Mucosa of descending colon (tissue), 3 donors: Measurements from ENCODE around the gene CBLC. TPM values are rescaled to one million over a fixed set of nuclear protein-coding genes. Genes with fewer than 3 reads are reported as not detected.
A peak's percentile ranks its signal among the peaks of the same experiment; 100 is the strongest.

Source experiments
- ATAC-seq: fragments of 200-7000 bp; cut with Tn5 transposase; one replicate; pipeline ENCODE4 v1.9.1; 2020; ENCODE audit warnings: mild to moderate bottlenecking, moderate library complexity
- DNase-seq, 3 donors: peaks; one replicate each; pipeline ENCODE4 v3.0.0-alpha.2; 2020
- H3K36me3 ChIP-seq: fragments of 200-600 bp; one replicate; pipeline ENCODE4 v1.8.0; 2021; ENCODE audit warnings: low read depth, mild to moderate bottlenecking
- H3K4me1 ChIP-seq: fragments of 200-600 bp; one replicate; pipeline ENCODE4 v1.8.0; 2021; ENCODE audit warnings: low read depth, mild to moderate bottlenecking
- H3K4me3 ChIP-seq: fragments of 200-600 bp; one replicate; pipeline ENCODE4 v1.8.0; 2021; ENCODE audit warnings: mild to moderate bottlenecking
- H3K9me3 ChIP-seq: fragments of 200-600 bp; one replicate; pipeline ENCODE4 v1.8.0; 2021; ENCODE audit warnings: mild to moderate bottlenecking
- intact Hi-C, 2 donors: fragments of 100-400 bp; cut with DNase I in 1 of 2; cut with micrococcal nuclease in 1 of 2; formaldehyde crosslinking; loops; one replicate each; pipeline versions ENCODE4 v1.11.0 to v1.11.1; 2022; cut with DNase I, micrococcal nuclease
- total RNA-seq, 3 donors: library from RNA; stranded (reverse); fragmentation: NEBNext Ultra II Directional in 2 of 3; extraction: Animal tissue kit (Norgen Biotek cat#: 25700) in 2 of 3; gene quantifications; one replicate each; pipeline versions ENCODE4 v1.2.1 to v1.2.4, GENCODE V29; 2021 to 2023
- TF ChIP-seq, protein P1 (sequence below): fragments of 200-600 bp; IDR thresholded peaks from one replicate; pipeline ENCODE4 v1.8.0; 2022; ENCODE audit warnings: antibody characterized with exemption, mild to moderate bottlenecking
- donor health status: DM: no; HTN: no; CAD: no; lungs with moderate emphysema.
- donor health status: DM: no; HTN: no; CAD: no.
- donor health status: DM: no; HTN: yes; CAD: no.

The CBLC gene
- total RNA-seq, 3 donors from 2014 or later = 36.5 to 92.6 (median 59.1) TPM

DNA sequence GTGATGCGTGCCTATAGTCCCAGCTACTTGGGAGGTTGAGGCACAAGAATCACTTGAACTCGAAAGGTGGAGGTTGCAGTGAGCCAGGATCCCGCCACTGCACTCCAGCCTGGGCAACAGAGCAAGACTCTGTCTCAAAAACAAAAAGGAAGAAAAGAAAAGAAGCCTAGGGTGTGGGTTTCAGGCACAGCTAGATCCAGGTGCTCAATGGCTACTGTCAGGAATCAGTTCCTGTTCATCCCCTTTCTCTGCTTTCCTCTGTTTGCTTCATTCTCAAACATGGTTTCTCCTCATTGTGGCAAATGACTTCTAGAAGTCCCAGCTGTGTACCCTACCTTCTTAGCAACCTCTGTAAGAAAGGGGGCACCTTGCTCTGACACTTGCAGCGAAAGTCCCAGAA is 5.9 kb downstream of the CBLC start:
- no peaks in the 10 kb centered on the region for H3K36me3 ChIP-seq
- peaks cover 15% of the 10 kb centered on the region for H3K4me1 ChIP-seq
- no peak overlapping the region for H3K4me3 ChIP-seq
- ATAC-seq (no peak), DNase-seq (no peak)
- TF ChIP-seq, protein P1, sequence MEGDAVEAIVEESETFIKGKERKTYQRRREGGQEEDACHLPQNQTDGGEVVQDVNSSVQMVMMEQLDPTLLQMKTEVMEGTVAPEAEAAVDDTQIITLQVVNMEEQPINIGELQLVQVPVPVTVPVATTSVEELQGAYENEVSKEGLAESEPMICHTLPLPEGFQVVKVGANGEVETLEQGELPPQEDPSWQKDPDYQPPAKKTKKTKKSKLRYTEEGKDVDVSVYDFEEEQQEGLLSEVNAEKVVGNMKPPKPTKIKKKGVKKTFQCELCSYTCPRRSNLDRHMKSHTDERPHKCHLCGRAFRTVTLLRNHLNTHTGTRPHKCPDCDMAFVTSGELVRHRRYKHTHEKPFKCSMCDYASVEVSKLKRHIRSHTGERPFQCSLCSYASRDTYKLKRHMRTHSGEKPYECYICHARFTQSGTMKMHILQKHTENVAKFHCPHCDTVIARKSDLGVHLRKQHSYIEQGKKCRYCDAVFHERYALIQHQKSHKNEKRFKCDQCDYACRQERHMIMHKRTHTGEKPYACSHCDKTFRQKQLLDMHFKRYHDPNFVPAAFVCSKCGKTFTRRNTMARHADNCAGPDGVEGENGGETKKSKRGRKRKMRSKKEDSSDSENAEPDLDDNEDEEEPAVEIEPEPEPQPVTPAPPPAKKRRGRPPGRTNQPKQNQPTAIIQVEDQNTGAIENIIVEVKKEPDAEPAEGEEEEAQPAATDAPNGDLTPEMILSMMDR = no peak
- no peaks in the 10 kb centered on the region for H3K9me3 ChIP-seq
- intact Hi-C loops = loop anchor here in 1 of 2 donors (10.0 kb wide), 1 partner anchor 51 kb away; no protein-coding TSS in a partner anchor

DNA sequence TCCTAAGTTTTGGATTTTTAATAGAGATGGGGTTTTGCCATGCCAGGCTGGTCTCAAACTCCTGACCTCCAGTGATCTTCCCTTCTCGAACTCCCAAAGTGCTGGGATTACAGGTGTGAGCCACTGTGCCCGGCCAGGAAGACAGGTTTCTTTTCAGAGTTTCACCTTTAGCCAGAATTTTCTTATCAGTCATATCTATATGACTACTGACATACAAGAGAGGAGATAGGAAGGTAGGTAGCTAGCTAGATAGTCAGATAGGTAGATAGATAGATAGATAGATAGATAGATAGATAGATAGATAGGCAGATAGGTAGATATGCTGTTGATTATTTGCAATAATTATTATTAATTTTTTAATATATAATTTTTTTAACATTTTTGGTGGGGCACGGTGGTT is 7.6 kb downstream of the CBLC start:
- Histone ChIP-seq H3K4me1 (peaks cover 8% of the 10 kb centered on the region), H3K4me3 (no peak overlapping the region), H3K36me3 (no peaks in the 10 kb centered on the region), H3K9me3 (no peaks in the 10 kb centered on the region)
- ATAC-seq (peak; percentile 22), DNase-seq (no peak)
- TF ChIP-seq, protein P1 = no peak
- intact Hi-C loops = loop anchor here (5.0 to 10.0 kb wide), 2 partner anchors 50 to 57 kb away; no protein-coding TSS in a partner anchor

DNA sequence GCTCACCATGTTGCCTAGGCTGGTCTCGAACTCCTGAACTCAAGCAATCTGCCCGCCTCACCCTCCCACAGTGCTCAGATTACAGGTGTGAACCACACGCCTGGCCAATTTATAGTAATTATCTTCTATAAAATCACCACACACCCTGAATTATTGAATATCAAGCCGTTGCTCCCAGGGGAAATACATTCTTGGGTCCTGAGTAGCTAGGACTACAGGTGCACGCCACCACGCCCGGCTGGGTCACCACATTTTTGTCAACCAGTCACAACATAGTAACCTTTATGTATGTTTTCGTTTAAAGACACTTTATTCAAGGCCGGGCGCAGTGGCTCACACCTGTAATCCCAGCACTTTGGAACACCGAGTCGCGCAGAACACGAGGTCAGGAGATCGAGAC is 8.3 kb downstream of the CBLC start:
- H3K36me3 ChIP-seq = no peaks in the 10 kb centered on the region
- intact Hi-C loops = loop anchor here (5.0 to 10.0 kb wide), 2 partner anchors 49 to 56 kb away; no protein-coding TSS in a partner anchor
- no peak overlapping the region for H3K4me3 ChIP-seq
- DNase-seq = no peak
- no peaks in the 10 kb centered on the region for H3K9me3 ChIP-seq
- TF ChIP-seq, protein P1 = no peak
- ATAC-seq = no peak
- peaks cover 5% of the 10 kb centered on the region for H3K4me1 ChIP-seq

DNA sequence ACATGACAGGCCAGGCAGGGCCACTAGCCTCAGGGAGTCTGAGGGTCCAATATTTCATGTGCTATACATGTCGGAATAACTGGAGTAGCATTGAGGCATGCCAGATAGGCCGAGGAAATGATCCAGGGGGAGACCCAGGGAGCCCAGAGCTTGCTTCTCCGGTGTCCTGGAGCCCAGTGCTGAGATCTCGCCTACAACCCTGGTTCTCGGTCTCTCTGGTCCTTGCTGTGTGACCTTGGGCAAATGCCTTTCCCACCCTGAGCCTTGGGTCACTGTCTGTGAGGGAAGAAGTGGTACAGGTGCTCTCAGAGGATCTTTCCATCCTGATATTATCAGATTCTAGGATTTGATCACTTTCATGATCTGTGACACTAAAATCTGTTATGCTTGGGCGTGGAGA is 11.3 kb downstream of the CBLC start:
- no peaks in the 10 kb centered on the region for H3K9me3 ChIP-seq
- no peak for ATAC-seq
- intact Hi-C loops = loop anchor here (5.0 to 10.0 kb wide), 2 partner anchors 46 to 53 kb away; no protein-coding TSS in a partner anchor
- no peak overlapping the region for H3K4me3 ChIP-seq
- DNase-seq = no peak
- no peaks in the 10 kb centered on the region for H3K36me3 ChIP-seq
- H3K4me1 ChIP-seq = peaks cover 5% of the 10 kb centered on the region
- TF ChIP-seq, protein P1 = no peak

DNA sequence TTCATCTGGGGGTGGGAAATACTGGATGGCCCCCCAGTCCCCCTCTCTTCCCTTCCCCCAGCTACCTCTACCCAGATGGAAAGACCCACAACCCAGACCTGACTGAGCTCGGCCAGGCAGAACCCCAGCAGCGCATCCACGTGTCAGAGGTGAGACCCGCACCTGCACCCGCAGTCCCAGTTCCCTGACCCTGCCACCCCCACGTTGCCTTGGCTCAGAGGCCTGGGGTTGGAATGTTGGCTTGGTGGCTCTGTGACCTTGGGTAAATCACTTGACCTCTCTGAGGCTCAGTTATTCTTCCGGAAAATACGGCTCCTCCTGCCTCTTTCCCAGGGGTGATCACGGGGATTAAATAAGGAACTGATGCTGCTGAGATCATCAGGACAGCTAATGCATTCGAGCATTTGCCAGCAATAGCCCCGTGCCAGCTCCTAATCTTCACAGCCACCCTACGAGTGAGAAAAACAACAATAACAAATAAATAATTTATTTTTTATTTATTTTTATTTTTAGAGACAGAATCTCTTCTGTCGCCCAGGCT is 12.3 kb downstream of the CBLC start:
- no peaks in the 10 kb centered on the region for H3K4me1 ChIP-seq
- H3K4me3 ChIP-seq = no peak overlapping the region
- TF ChIP-seq, protein P1 = no peak
- DNase-seq (no peak), ATAC-seq (no peak)
- H3K9me3 ChIP-seq = no peaks in the 10 kb centered on the region
- intact Hi-C loops = loop anchor here (5.0 to 10.0 kb wide), 2 partner anchors 45 to 52 kb away; no protein-coding TSS in a partner anchor
- no peaks in the 10 kb centered on the region for H3K36me3 ChIP-seq

DNA sequence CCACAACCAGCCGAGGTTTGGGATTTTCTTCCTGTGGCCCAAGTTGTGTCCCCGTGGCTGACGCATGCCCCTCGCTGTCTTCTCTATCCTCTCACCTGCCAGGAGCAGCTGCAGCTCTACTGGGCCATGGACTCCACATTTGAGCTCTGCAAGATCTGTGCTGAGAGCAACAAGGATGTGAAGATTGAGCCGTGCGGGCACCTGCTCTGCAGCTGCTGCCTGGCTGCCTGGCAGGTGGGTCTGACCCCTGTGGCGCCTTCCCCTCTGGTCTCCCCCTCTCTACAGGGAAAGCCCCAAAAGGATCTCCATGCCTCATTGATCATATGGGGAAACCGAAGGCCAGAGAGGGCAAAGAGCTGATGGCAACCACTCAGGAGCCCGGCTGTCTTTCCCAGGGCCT is 14.6 kb downstream of the CBLC start:
- DNase-seq (no peak), ATAC-seq (no peak)
- no peaks in the 10 kb centered on the region for H3K36me3 ChIP-seq
- no peaks in the 10 kb centered on the region for H3K4me1 ChIP-seq
- H3K9me3 ChIP-seq = no peaks in the 10 kb centered on the region
- intact Hi-C loops = no loop called here
- TF ChIP-seq, protein P1 = no peak
- no peak overlapping the region for H3K4me3 ChIP-seq
